ENCODE measurements around the gene TUBB2A. TPM values are rescaled to one million over a fixed set of nuclear protein-coding genes. Genes with fewer than 3 reads are reported as not detected.

The TUBB2A gene
- total RNA-seq, 1 experiment from 2014 or later, result 70.2 TPM

DNA sequence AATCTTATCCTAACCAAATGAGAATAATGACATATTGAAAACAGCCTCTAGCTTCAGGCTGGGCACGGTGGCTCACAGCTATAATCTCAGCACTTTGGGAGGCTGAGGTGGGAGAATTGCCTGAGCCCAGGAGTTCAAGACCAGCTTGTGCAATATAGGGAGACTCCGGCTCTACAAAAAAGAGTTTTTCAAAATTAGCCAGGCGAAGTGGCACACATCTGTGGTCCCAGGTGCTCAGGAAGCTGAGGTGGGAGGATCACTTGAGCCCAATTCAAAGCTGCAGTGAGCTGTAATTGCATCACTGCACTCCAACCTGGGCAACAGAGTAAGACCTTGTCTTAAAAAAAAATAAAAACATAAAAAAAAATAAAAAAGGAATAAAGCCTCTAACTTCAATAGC is 4.7 kb downstream of the TUBB2A start:
- no peak overlapping the region for H3K4me3 ChIP-seq (ENCODE audit: low read length)
- no peaks in the 10 kb centered on the region for H3K9me3 ChIP-seq (ENCODE audit: low read length)
- H3K9me2 ChIP-seq (replicated peaks; ENCODE audit: low read length), result no peaks in the 10 kb centered on the region
- no TSS peak for BruUV-seq (replicated peaks)
- H3K4me2 ChIP-seq (ENCODE audit: low read length), result no peak overlapping the region
- H3K27me3 ChIP-seq (ENCODE audit: low read length), result no peaks in the 10 kb centered on the region
- no peak for ATAC-seq
- peaks cover 4% of the 10 kb centered on the region; the same call in 1 of the 2 replicates for H3K79me2 ChIP-seq (ENCODE audit: low read length)
- H3K4me1 ChIP-seq (ENCODE audit: insufficient read depth, low read length), result no peaks in the 10 kb centered on the region
- intact Hi-C loops (cut with micrococcal nuclease), result no loop called here
- no peak overlapping the region for H3K9ac ChIP-seq (ENCODE audit: low read length)
- H3K36me3 ChIP-seq (ENCODE audit: low read depth, low read length), result peaks cover 14% of the 10 kb centered on the region; the same call in 1 of the 2 replicates
- no peak for DNase-seq
- TF ChIP-seq, protein P1, sequence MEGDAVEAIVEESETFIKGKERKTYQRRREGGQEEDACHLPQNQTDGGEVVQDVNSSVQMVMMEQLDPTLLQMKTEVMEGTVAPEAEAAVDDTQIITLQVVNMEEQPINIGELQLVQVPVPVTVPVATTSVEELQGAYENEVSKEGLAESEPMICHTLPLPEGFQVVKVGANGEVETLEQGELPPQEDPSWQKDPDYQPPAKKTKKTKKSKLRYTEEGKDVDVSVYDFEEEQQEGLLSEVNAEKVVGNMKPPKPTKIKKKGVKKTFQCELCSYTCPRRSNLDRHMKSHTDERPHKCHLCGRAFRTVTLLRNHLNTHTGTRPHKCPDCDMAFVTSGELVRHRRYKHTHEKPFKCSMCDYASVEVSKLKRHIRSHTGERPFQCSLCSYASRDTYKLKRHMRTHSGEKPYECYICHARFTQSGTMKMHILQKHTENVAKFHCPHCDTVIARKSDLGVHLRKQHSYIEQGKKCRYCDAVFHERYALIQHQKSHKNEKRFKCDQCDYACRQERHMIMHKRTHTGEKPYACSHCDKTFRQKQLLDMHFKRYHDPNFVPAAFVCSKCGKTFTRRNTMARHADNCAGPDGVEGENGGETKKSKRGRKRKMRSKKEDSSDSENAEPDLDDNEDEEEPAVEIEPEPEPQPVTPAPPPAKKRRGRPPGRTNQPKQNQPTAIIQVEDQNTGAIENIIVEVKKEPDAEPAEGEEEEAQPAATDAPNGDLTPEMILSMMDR (conservative IDR thresholded peaks at IDR 0.05; ENCODE audit: low read depth, low read length), result no peak
- TF ChIP-seq EZH2phosphoT487 (IDR thresholded peaks at IDR 0.05; ENCODE audit: borderline replicate concordance, low read length) (no peak), EZH2 (IDR thresholded peaks at IDR 0.05; ENCODE audit: low read length, unreplicated experiment) (no peak)
- H3F3A ChIP-seq (ENCODE audit: low read length, unreplicated experiment), result no peaks in the 10 kb centered on the region
- POLR2A ChIA-PET (ENCODE audit: unreplicated experiment), result no interaction called here
- CTCF ChIA-PET, result no interaction called here
- no peak overlapping the region for H2AFZ ChIP-seq (ENCODE audit: low read length)
- H3K27ac ChIP-seq (ENCODE audit: low read length), result no peak overlapping the region
- no peaks in the 10 kb centered on the region for H4K20me1 ChIP-seq (ENCODE audit: low read length)

DNA sequence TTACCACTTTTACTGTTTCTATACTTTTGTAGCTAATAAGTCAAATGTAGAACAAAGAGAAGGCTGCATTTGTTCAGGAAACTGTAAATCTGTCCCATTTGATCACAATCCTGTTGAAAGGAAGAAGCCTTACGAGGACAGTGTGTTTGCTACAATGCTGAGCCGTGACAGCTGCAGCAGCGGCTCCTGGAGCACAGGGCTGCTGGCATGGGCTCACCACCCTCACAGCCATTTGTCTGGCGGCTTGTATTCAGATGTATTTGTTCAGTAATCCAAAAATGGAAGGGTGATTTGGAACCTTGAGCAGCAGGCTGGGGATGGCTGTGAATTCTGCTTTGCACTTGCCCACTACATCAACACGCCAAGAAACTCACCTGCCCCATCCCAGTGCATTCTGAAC is 5.7 kb downstream of the TUBB2A start:
- POLR2A ChIA-PET (ENCODE audit: unreplicated experiment), result no interaction called here
- H3K9me3 ChIP-seq (ENCODE audit: low read length), result no peaks in the 10 kb centered on the region
- BruUV-seq (replicated peaks), result no TSS peak
- H3K9ac ChIP-seq (ENCODE audit: low read length), result no peak overlapping the region
- intact Hi-C loops (cut with micrococcal nuclease), result no loop called here
- no peaks in the 10 kb centered on the region for H3F3A ChIP-seq (ENCODE audit: low read length, unreplicated experiment)
- ATAC-seq, result no peak
- H2AFZ ChIP-seq (ENCODE audit: low read length), result no peak overlapping the region
- peaks cover 19% of the 10 kb centered on the region for H3K36me3 ChIP-seq (ENCODE audit: low read depth, low read length)
- no peak overlapping the region for H3K27ac ChIP-seq (ENCODE audit: low read length)
- no peaks in the 10 kb centered on the region for H3K9me2 ChIP-seq (replicated peaks; ENCODE audit: low read length)
- DNase-seq, result no peak
- TF ChIP-seq, protein P1 (conservative IDR thresholded peaks at IDR 0.05; ENCODE audit: low read depth, low read length), result no peak
- TF ChIP-seq EZH2 (IDR thresholded peaks at IDR 0.05; ENCODE audit: low read length, unreplicated experiment) (no peak), EZH2phosphoT487 (IDR thresholded peaks at IDR 0.05; ENCODE audit: borderline replicate concordance, low read length) (no peak)
- peaks cover under 1% of the 10 kb centered on the region; the same call in 1 of the 2 replicates for H3K79me2 ChIP-seq (ENCODE audit: low read length)
- no peak overlapping the region for H3K4me3 ChIP-seq (ENCODE audit: low read length)
- CTCF ChIA-PET, result no interaction called here
- no peaks in the 10 kb centered on the region for H4K20me1 ChIP-seq (ENCODE audit: low read length)
- H3K4me1 ChIP-seq (ENCODE audit: insufficient read depth, low read length), result no peaks in the 10 kb centered on the region
- no peak overlapping the region for H3K4me2 ChIP-seq (ENCODE audit: low read length)
- no peaks in the 10 kb centered on the region for H3K27me3 ChIP-seq (ENCODE audit: low read length)

DNA sequence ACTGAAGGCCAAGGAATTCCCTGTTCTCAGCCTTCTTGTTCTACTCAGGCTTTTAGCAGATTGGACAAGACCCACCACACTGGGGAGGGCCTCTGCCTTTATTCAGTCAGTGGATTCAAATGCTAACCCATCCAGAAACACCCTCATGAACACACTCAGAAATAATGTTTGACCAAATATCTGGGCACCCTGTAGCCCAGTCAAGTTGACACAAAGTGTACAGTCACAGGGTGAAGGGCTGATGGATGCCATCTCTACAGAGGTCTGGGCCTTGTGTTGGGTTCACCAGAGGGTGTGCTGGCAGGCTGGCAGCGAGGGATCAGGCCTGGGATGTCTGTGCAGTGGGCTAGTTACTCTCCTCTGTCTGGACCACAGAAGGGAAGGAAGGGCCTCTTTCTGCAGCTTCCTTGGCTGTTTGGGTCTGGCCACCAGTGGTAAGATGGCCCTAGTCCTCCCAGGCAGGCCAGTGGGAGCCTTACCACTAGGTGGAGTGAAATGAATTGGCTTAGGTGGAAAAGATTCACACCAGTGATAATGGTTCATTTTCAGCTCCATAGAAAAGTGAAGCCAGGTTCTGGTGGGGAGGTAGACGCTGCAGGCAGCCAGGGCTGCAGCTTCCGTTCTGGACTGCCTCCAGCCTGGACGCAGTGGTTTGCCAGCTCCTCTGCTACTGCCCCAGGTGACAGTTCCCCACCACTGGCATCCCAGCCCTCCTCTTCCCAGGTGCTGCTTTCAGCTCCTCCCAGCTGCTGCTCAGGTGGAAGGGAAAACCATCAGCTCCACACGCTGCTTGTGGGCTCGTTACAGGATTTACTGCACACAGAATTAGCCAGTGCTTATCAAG is 9.2 kb downstream of the TUBB2A start:
- Histone ChIP-seq H3K36me3 (ENCODE audit: low read depth, low read length) (peaks cover 11% of the 10 kb centered on the region), H3K4me3 (ENCODE audit: low read length) (no peak overlapping the region), H3K9ac (ENCODE audit: low read length) (no peak overlapping the region), H3K4me2 (ENCODE audit: low read length) (no peak overlapping the region), H3K4me1 (ENCODE audit: insufficient read depth, low read length) (no peaks in the 10 kb centered on the region), H3K9me2 (replicated peaks; ENCODE audit: low read length) (no peaks in the 10 kb centered on the region), H4K20me1 (ENCODE audit: low read length) (no peaks in the 10 kb centered on the region), H3K27ac (ENCODE audit: low read length) (no peak overlapping the region), H3K79me2 (ENCODE audit: low read length) (no peaks in the 10 kb centered on the region), H3K9me3 (ENCODE audit: low read length) (no peaks in the 10 kb centered on the region), H2AFZ (ENCODE audit: low read length) (no peak overlapping the region), H3F3A (ENCODE audit: low read length, unreplicated experiment) (no peaks in the 10 kb centered on the region), H3K27me3 (ENCODE audit: low read length) (no peaks in the 10 kb centered on the region)
- ChIA-PET POLR2A (ENCODE audit: unreplicated experiment) (no interaction called here), CTCF (interaction anchor here (1.3 kb wide), 1 partner anchor 9 kb away, joined by 4 read pairs; the partner anchor contains the start of gene TUBB2A)
- BruUV-seq (replicated peaks), result no TSS peak
- no peak for ATAC-seq
- no peak for DNase-seq
- no peak for TF ChIP-seq EZH2 (IDR thresholded peaks at IDR 0.05; ENCODE audit: low read length, unreplicated experiment)
- TF ChIP-seq EZH2phosphoT487 (IDR thresholded peaks at IDR 0.05; ENCODE audit: borderline replicate concordance, low read length), result no peak
- TF ChIP-seq, protein P1 (conservative IDR thresholded peaks at IDR 0.05; ENCODE audit: low read depth, low read length), result peak; percentile 35; the same call in 1 of the 2 replicates
- intact Hi-C loops (cut with micrococcal nuclease), result no loop called here
